ENCODE results near the gene ENPP6.

The ENPP6 gene

DNA sequence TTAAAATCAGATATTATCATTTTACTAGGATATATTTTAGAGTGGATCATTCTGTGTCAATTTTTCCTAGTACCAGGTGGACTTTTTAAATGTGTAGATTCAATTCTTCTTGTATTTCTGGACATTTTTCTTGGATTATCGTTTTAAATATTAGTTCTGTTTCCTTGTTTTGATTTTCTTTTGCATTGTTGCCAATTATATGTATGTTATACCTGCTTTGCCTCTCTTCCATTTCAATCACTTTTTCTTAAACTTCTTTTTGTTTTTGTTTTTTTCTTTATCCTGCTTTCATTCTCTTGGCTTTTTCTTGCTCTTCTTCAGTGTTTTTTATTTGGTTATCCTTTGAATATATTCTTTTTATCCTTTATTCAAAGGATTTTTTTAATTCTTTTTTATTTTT lies 171.5 kb downstream of the ENPP6 start:
- Histone ChIP-seq H3K4me3 (ENCODE audit: insufficient read depth, low read length, poor library complexity, severe bottlenecking) (no peak overlapping the region), H3K36me3 (ENCODE audit: low read length) (no peaks in the 10 kb centered on the region; the same call in 1 of the 2 replicates), H3K9ac (ENCODE audit: low read length) (no peak overlapping the region), H3K27me3 (ENCODE audit: low read length) (no peaks in the 10 kb centered on the region), H4K20me1 (ENCODE audit: low read depth, low read length) (no peaks in the 10 kb centered on the region), H3K27ac (ENCODE audit: low read depth, low read length) (no peak overlapping the region), H3K4me2 (ENCODE audit: low read depth, low read length, poor library complexity, severe bottlenecking) (no peak overlapping the region), H2AFZ (ENCODE audit: low read depth, low read length, severe bottlenecking) (no peak overlapping the region), H3K79me2 (ENCODE audit: insufficient read depth, low read length) (no peaks in the 10 kb centered on the region), H3K9me3 (ENCODE audit: insufficient read depth, low read length) (0 out of 2 replicates have a peak, but pooled peaks cover 7% of the 10 kb centered on the region), H3K9me2 (replicated peaks; ENCODE audit: insufficient read depth, low read length) (no peaks in the 10 kb centered on the region), H3F3A (ENCODE audit: insufficient read depth) (no peaks in the 10 kb centered on the region)
- TF ChIP-seq, protein P1, sequence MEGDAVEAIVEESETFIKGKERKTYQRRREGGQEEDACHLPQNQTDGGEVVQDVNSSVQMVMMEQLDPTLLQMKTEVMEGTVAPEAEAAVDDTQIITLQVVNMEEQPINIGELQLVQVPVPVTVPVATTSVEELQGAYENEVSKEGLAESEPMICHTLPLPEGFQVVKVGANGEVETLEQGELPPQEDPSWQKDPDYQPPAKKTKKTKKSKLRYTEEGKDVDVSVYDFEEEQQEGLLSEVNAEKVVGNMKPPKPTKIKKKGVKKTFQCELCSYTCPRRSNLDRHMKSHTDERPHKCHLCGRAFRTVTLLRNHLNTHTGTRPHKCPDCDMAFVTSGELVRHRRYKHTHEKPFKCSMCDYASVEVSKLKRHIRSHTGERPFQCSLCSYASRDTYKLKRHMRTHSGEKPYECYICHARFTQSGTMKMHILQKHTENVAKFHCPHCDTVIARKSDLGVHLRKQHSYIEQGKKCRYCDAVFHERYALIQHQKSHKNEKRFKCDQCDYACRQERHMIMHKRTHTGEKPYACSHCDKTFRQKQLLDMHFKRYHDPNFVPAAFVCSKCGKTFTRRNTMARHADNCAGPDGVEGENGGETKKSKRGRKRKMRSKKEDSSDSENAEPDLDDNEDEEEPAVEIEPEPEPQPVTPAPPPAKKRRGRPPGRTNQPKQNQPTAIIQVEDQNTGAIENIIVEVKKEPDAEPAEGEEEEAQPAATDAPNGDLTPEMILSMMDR (IDR thresholded peaks at IDR 0.05; ENCODE audit: insufficient read depth, low read length, poor library complexity, severe bottlenecking), result no peak
- TF ChIP-seq EZH2phosphoT487 (conservative IDR thresholded peaks at IDR 0.05; ENCODE audit: low read length), result no peak

- no peaks in the 10 kb centered on the region for H3F3A ChIP-seq (ENCODE audit: insufficient read depth)
- H4K20me1 ChIP-seq (ENCODE audit: low read depth, low read length), result no peaks in the 10 kb centered on the region
- H3K27ac ChIP-seq (ENCODE audit: low read depth, low read length), result no peak overlapping the region
- no peak overlapping the region for H3K9ac ChIP-seq (ENCODE audit: low read length)
- TF ChIP-seq, protein P1 (IDR thresholded peaks at IDR 0.05; ENCODE audit: insufficient read depth, low read length, poor library complexity, severe bottlenecking), result no peak
- no peak for TF ChIP-seq EZH2phosphoT487 (conservative IDR thresholded peaks at IDR 0.05; ENCODE audit: low read length)
- H3K27me3 ChIP-seq (ENCODE audit: low read length), result no peaks in the 10 kb centered on the region
- H3K9me2 ChIP-seq (replicated peaks; ENCODE audit: insufficient read depth, low read length), result no peaks in the 10 kb centered on the region
- H3K9me3 ChIP-seq (ENCODE audit: insufficient read depth, low read length), result 0 out of 2 replicates have a peak, but pooled peaks cover 6% of the 10 kb centered on the region
- H3K4me2 ChIP-seq (ENCODE audit: low read depth, low read length, poor library complexity, severe bottlenecking), result no peak overlapping the region
- H2AFZ ChIP-seq (ENCODE audit: low read depth, low read length, severe bottlenecking), result no peak overlapping the region
- H3K4me3 ChIP-seq (ENCODE audit: insufficient read depth, low read length, poor library complexity, severe bottlenecking), result no peak overlapping the region
- no peaks in the 10 kb centered on the region for H3K79me2 ChIP-seq (ENCODE audit: insufficient read depth, low read length)
- no peaks in the 10 kb centered on the region for H3K36me3 ChIP-seq (ENCODE audit: low read length)
Measured at GRCh38 chr4:184041156-184041555, 176.5 kb downstream of the ENPP6 start.

DNA sequence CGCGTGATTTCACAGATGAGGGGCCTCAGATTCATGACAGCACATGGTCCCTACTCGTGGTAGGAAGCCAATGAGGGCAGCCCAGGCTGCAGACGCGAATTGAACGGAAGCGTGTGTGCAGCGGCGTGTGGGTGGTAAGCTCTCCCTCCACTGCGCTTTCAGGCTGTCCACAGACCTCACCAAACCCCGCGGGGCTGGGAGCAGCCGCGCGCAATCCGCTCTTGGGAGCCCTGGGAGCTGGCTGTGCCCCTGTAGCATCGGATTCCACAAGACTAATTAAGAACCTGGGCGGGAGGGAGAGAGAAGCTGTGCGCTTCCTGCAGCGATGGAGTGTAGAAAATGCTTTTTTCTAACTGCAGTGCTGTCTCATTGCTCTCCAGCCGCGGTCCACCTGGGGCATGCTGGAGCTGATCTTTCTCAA lies 177.7 kb downstream of the ENPP6 start:
- Histone ChIP-seq H4K20me1 (ENCODE audit: low read depth, low read length) (no peaks in the 10 kb centered on the region), H3K27me3 (ENCODE audit: low read length) (no peaks in the 10 kb centered on the region), H3K36me3 (ENCODE audit: low read length) (no peaks in the 10 kb centered on the region), H3K79me2 (ENCODE audit: insufficient read depth, low read length) (no peaks in the 10 kb centered on the region), H3K9ac (ENCODE audit: low read length) (no peak overlapping the region), H3K9me3 (ENCODE audit: insufficient read depth, low read length) (no peaks in the 10 kb centered on the region), H2AFZ (ENCODE audit: low read depth, low read length, severe bottlenecking) (no peak overlapping the region), H3K27ac (ENCODE audit: low read depth, low read length) (no peak overlapping the region), H3K4me2 (ENCODE audit: low read depth, low read length, poor library complexity, severe bottlenecking) (no peak overlapping the region), H3K4me3 (ENCODE audit: insufficient read depth, low read length, poor library complexity, severe bottlenecking) (no peak overlapping the region), H3F3A (ENCODE audit: insufficient read depth) (no peaks in the 10 kb centered on the region), H3K9me2 (replicated peaks; ENCODE audit: insufficient read depth, low read length) (no peaks in the 10 kb centered on the region)
- TF ChIP-seq EZH2phosphoT487 (conservative IDR thresholded peaks at IDR 0.05; ENCODE audit: low read length), result no peak
- TF ChIP-seq, protein P1 (IDR thresholded peaks at IDR 0.05; ENCODE audit: insufficient read depth, low read length, poor library complexity, severe bottlenecking), result no peak
